ENCODE measurements around the gene PLEKHO2.

DNA sequence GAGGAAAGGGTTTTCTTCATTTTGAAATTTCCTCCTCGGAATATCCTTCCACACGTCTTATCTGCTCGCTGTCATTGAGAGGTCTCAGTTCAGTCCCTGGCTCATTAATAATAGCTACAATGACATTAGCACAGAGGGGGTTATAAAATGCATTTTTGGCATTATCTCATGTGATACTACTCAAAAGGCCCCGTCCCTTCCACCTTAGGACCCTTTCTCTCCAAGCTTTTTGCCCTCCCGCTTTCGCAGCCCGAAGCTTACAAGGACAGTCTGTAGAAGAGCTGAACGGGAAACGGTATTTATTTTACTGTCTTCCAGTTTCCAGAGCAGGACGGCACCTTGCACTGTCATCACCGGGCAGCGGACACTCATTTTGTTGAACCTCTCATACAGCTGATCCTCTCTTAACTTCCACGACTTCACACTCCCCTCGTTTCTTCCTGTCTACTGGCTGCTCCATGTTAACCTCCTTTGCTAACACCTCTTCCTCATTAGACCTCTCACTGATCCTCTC lies 5.6 kb upstream of the PLEKHO2 start:
- TF ChIP-seq EZH2phosphoT487 (IDR thresholded peaks at IDR 0.05; ENCODE audit: insufficient read depth, low read depth) (no peak), EZH2 (IDR thresholded peaks at IDR 0.05; ENCODE audit: insufficient read depth, poor library complexity, severe bottlenecking) (no peak)
